NCI-H146 (cell line): Measurements from ENCODE around the gene MYOM1.
"Not testable (repeated sequence)": the region's sequence is repeated elsewhere in the genome, so short reads cannot be mapped to it uniquely, and the experiment has no call there.

ENCODE experiments used
- DNase-seq: peaks from one replicate; lab custom pipeline; 2025; lab: John Stamatoyannopoulos, UW

The MYOM1 gene

GRCh38 chr18:3218819-3219218 is 949 bp downstream of the MYOM1 start:
- DNase-seq: no peak

GRCh38 chr18:3217948-3218647 is 1.7 kb downstream of the MYOM1 start:
- no peak for DNase-seq

GRCh38 chr18:3216987-3217386 is 2.8 kb downstream of the MYOM1 start:
- DNase-seq: no peak

GRCh38 chr18:3214855-3215637 is 4.7 kb downstream of the MYOM1 start:
- no peak for DNase-seq

- no peak for DNase-seq
These were observed 6.3 kb downstream of the MYOM1 start for GRCh38 chr18:3213300-3214059.

GRCh38 chr18:3212657-3213056 is 7.1 kb downstream of the MYOM1 start:
- DNase-seq: no peak

GRCh38 chr18:3211236-3211992 is 8.4 kb downstream of the MYOM1 start:
- DNase-seq: no peak

- DNase-seq: no peak
These were observed 9.8 kb downstream of the MYOM1 start for GRCh38 chr18:3209859-3210569.

- no peak for DNase-seq
These were observed 12.2 kb downstream of the MYOM1 start for GRCh38 chr18:3207565-3207964.

GRCh38 chr18:3205239-3205638 is 14.5 kb downstream of the MYOM1 start:
- no peak for DNase-seq

GRCh38 chr18:3199942-3200645 is 19.7 kb downstream of the MYOM1 start:
- DNase-seq: no peak

GRCh38 chr18:3198260-3198860 is 21.4 kb downstream of the MYOM1 start:
- not testable (repeated sequence) for DNase-seq

GRCh38 chr18:3194947-3195612 is 24.7 kb downstream of the MYOM1 start:
- DNase-seq: no peak

GRCh38 chr18:3193331-3193730 is 26.4 kb downstream of the MYOM1 start:
- DNase-seq: no peak

- DNase-seq: no peak
These were observed 27.0 kb downstream of the MYOM1 start for GRCh38 chr18:3192752-3193151.

- DNase-seq: no peak
These were observed 27.5 kb downstream of the MYOM1 start for GRCh38 chr18:3192286-3192685.

GRCh38 chr18:3190610-3191009 is 29.2 kb downstream of the MYOM1 start:
- DNase-seq: no peak

- DNase-seq: no peak
These were observed 29.9 kb downstream of the MYOM1 start for GRCh38 chr18:3189884-3190283.
